K562 (cell line): ENCODE results near the gene LRP2. TPM values are rescaled to one million over a fixed set of nuclear protein-coding genes. Genes with fewer than 3 reads are reported as not detected.
A peak's percentile ranks its signal among the peaks of the same experiment; 100 is the strongest.

Experiments used
- DEAF1 ChIP-seq: fragments of 450-650 bp; formaldehyde crosslinking; IDR thresholded peaks from 2 replicates; pipeline ENCODE4 v1.4.0; 2020; ENCODE audit warnings: mild to moderate bottlenecking, moderate library complexity
- ETV5 ChIP-seq: sonication (generic); formaldehyde crosslinking; IDR thresholded peaks from 2 replicates; pipeline ENCODE4 v1.4.0; 2020; ENCODE audit warnings: low read depth, mild to moderate bottlenecking, missing genetic modification reagents
- FOXM1 ChIP-seq, 2 experiments: fragments of 450-650 bp in 1 of 2; sonication (generic) in 1 of 2; formaldehyde crosslinking in 1 of 2; IDR thresholded peaks; 2 replicates each; pipeline versions ENCODE4 v1.6.1 to v1.9.0; 2017 to 2022; ENCODE audit warnings: low read depth in 2 of 2, mild to moderate bottlenecking in 2 of 2, missing genetic modification reagents in 1 of 2, moderate library complexity in 1 of 2
- HMG20A ChIP-seq: fragments of 450-650 bp; formaldehyde crosslinking; conservative IDR thresholded peaks from 2 replicates; pipeline ENCODE4 v1.4.0; 2020; ENCODE audit warnings: mild to moderate bottlenecking, mixed read lengths
- LEF1 ChIP-seq: fragments of 450-650 bp; IDR thresholded peaks from 2 replicates; pipeline ENCODE4 v1.6.1; 2016; ENCODE audit warnings: mild to moderate bottlenecking
- MXD1 ChIP-seq: fragments of 250-450 bp; sonication (Bioruptor Pico); IDR thresholded peaks from 2 replicates; pipeline ENCODE4 v1.8.0; 2021; ENCODE audit warnings: borderline replicate concordance, mild to moderate bottlenecking, moderate library complexity; ENCODE audit not compliant: poor library complexity, severe bottlenecking
- MXI1 ChIP-seq: IDR thresholded peaks from 2 replicates; pipeline ENCODE4 v1.6.1; 2011; ENCODE audit warnings: low read depth, mild to moderate bottlenecking, improper control_type of control experiment, low read length
- RBM14 ChIP-seq: fragments of 200-400 bp; formaldehyde crosslinking; IDR thresholded peaks from 2 replicates; pipeline ENCODE4 v1.6.1; 2018; ENCODE audit warnings: low read depth, mild to moderate bottlenecking, low read length, moderate library complexity, borderline replicate concordance; ENCODE audit not compliant: insufficient read depth
- SMARCE1 ChIP-seq: fragments of 450-650 bp; IDR thresholded peaks from 2 replicates; pipeline ENCODE4 v1.7.1; 2016; ENCODE audit warnings: mild to moderate bottlenecking
- YBX1 ChIP-seq: fragments of 450-650 bp; IDR thresholded peaks from 2 replicates; pipeline ENCODE4 v1.7.1; 2016; ENCODE audit warnings: mild to moderate bottlenecking
- ZBTB9 ChIP-seq: fragments of 450-650 bp; formaldehyde crosslinking; IDR thresholded peaks from 2 replicates; pipeline ENCODE4 v1.4.0; 2020; ENCODE audit warnings: mild to moderate bottlenecking, moderate library complexity
- ZC3H11A ChIP-seq: IDR thresholded peaks from 2 replicates; pipeline ENCODE4 v1.6.1; 2012; ENCODE audit warnings: low read depth, low read length, improper control_type of control experiment
- ZFP36 ChIP-seq: fragments of 150-350 bp; IDR thresholded peaks from 2 replicates; pipeline ENCODE4 v1.6.1; 2018; ENCODE audit warnings: low read length, low read depth; ENCODE audit not compliant: partially characterized antibody
- ZFPM2 ChIP-seq: fragments of 250-450 bp; sonication (Bioruptor Pico); IDR thresholded peaks from 2 replicates; pipeline ENCODE4 v1.5.1; 2022; ENCODE audit warnings: mild to moderate bottlenecking
- ZNF407 ChIP-seq: fragments of 450-650 bp; IDR thresholded peaks from 2 replicates; pipeline ENCODE4 v1.6.1; 2016; ENCODE audit warnings: low read depth
- polyA plus RNA-seq, 8 experiments: library from polyadenylated mRNA; depleted of rRNA in 4 of 8; stranded (reverse) in 5 of 8; unstranded in 3 of 8; fragments of >200 nt; fragmentation: Nextera tagmentation in 2 of 8; fragmentation: Illumina TruSeq in 1 of 8; extraction: Ambion mirVana in 2 of 8; extraction: Trizol in 1 of 8; gene quantifications; 2 replicates each; pipeline versions ENCODE4 v1.2.1 to v1.2.3, GENCODE V29; 2011 to 2014; ENCODE audit warnings: inconsistent platforms in 1 of 8, missing spikeins in 1 of 8
- total RNA-seq, 7 experiments: library from RNA; depleted of rRNA in 6 of 7; stranded (reverse); fragments of >200 nt in 6 of 7; fragmentation: Illumina TruSeq in 2 of 7; extraction: Trizol in 2 of 7; gene quantifications; 2 replicates each; pipeline versions ENCODE4 v1.2.1 to v1.2.3, GENCODE V29; 2011 to 2021; ENCODE audit warnings: low replicate concordance in 1 of 7

Gene LRP2
- total and polyA plus RNA-seq, 9 of the 15 experiments (the other 6 are each of a cell fraction or from before 2014, with no cell fraction given) = 0.04 to 0.18 (median 0.11) TPM; not detected in 1

- no peak for TF ChIP-seq ZNF407
- no peak for TF ChIP-seq ZC3H11A
- TF ChIP-seq ZFP36 = no peak
- 0 out of 2 replicates have a peak, but pooled peaks have one; percentile 44 for TF ChIP-seq DEAF1
- TF ChIP-seq RBM14 = no peak
- no peak for TF ChIP-seq SMARCE1
- TF ChIP-seq ZFPM2 (CRISPR knock-in tag) = no peak
- no peak for TF ChIP-seq LEF1
- TF ChIP-seq MXD1 = no peak
- TF ChIP-seq MXI1 = no peak
- TF ChIP-seq FOXM1 (IDR thresholded peaks at IDR 0.05; ENCODE audit: low read depth) = no peak
- TF ChIP-seq FOXM1 (CRISPR knock-in tag; IDR thresholded peaks at IDR 0.05; ENCODE audit: low read depth) = no peak
- TF ChIP-seq YBX1 = no peak
- no peak for TF ChIP-seq ZBTB9 (CRISPR knock-in tag)
- no peak for TF ChIP-seq ETV5 (CRISPR knock-in tag)
- TF ChIP-seq HMG20A (CRISPR knock-in tag) = no peak
These were observed 230.5 kb downstream of the LRP2 start (continued) for GRCh38 chr2:169131587-169132512.
